ENCODE data around the gene PLEKHA6.
"Not testable (repeated sequence)": the region's sequence is repeated elsewhere in the genome, so short reads cannot be mapped to it uniquely, and the experiment has no call there.

PLEKHA6 gene

GRCh38 chr1:204258213-204259115 lies 101.3 kb downstream of the PLEKHA6 start:
- no peak for ATAC-seq

GRCh38 chr1:204257446-204257845 lies 102.3 kb downstream of the PLEKHA6 start:
- ATAC-seq: no peak

GRCh38 chr1:204256531-204256930 lies 103.2 kb downstream of the PLEKHA6 start:
- no peak for ATAC-seq

GRCh38 chr1:204255966-204256365 lies 103.8 kb downstream of the PLEKHA6 start:
- no peak for ATAC-seq

- ATAC-seq: no peak
Measured at GRCh38 chr1:204255225-204255624, 104.5 kb downstream of the PLEKHA6 start.

GRCh38 chr1:204254031-204254661 lies 105.6 kb downstream of the PLEKHA6 start:
- ATAC-seq: no peak

GRCh38 chr1:204251926-204252689 lies 107.6 kb downstream of the PLEKHA6 start:
- no peak for ATAC-seq

- ATAC-seq: no peak
Measured at GRCh38 chr1:204251286-204251685, 108.4 kb downstream of the PLEKHA6 start.

GRCh38 chr1:204250428-204251030 lies 109.2 kb downstream of the PLEKHA6 start:
- ATAC-seq: no peak

GRCh38 chr1:204249736-204250427 lies 109.8 kb downstream of the PLEKHA6 start:
- ATAC-seq: no peak

GRCh38 chr1:204248954-204249353 lies 110.8 kb downstream of the PLEKHA6 start:
- ATAC-seq: no peak

- no peak for ATAC-seq
Measured at GRCh38 chr1:204246876-204247275, 112.9 kb downstream of the PLEKHA6 start.

GRCh38 chr1:204242920-204243319 lies 116.8 kb downstream of the PLEKHA6 start:
- no peak for ATAC-seq

- ATAC-seq: no peak
Measured at GRCh38 chr1:204241914-204242313, 117.8 kb downstream of the PLEKHA6 start.

GRCh38 chr1:204241050-204241449 lies 118.7 kb downstream of the PLEKHA6 start:
- ATAC-seq: no peak

- ATAC-seq: no peak
Measured at GRCh38 chr1:204240233-204240632, 119.5 kb downstream of the PLEKHA6 start.

- not testable (repeated sequence) for ATAC-seq
Measured at GRCh38 chr1:204239401-204239800, 120.3 kb downstream of the PLEKHA6 start.

GRCh38 chr1:204238520-204238919 lies 121.2 kb downstream of the PLEKHA6 start:
- ATAC-seq: not testable (repeated sequence)

GRCh38 chr1:204237515-204237914 lies 122.2 kb downstream of the PLEKHA6 start:
- ATAC-seq: not testable (repeated sequence)

- ATAC-seq: no peak
Measured at GRCh38 chr1:204232526-204232925, 127.2 kb downstream of the PLEKHA6 start.

GRCh38 chr1:204230211-204230610 lies 129.5 kb downstream of the PLEKHA6 start:
- ATAC-seq: no peak

- no peak for ATAC-seq
Measured at GRCh38 chr1:204228896-204229295, 130.8 kb downstream of the PLEKHA6 start.
